Retinal pigment epithelial cell (primary cell): ENCODE results near the gene LTB4R2.

Source experiments
- DNase-seq: peaks from one replicate; pipeline ENCODE4 v3.0.0-alpha.2; 2010; ENCODE audit warnings: low read depth
- H3K4me3 ChIP-seq: 2 replicates; pipeline ENCODE4 v1.5.1; 2011; ENCODE audit warnings: mild to moderate bottlenecking, low read length, control low read depth, moderate library complexity
- TF ChIP-seq, protein P1 (sequence below): conservative IDR thresholded peaks from 2 replicates; pipeline ENCODE4 v1.5.1; 2011; ENCODE audit warnings: low read depth, low read length, control low read depth, inconsistent platforms

Gene LTB4R2

DNA sequence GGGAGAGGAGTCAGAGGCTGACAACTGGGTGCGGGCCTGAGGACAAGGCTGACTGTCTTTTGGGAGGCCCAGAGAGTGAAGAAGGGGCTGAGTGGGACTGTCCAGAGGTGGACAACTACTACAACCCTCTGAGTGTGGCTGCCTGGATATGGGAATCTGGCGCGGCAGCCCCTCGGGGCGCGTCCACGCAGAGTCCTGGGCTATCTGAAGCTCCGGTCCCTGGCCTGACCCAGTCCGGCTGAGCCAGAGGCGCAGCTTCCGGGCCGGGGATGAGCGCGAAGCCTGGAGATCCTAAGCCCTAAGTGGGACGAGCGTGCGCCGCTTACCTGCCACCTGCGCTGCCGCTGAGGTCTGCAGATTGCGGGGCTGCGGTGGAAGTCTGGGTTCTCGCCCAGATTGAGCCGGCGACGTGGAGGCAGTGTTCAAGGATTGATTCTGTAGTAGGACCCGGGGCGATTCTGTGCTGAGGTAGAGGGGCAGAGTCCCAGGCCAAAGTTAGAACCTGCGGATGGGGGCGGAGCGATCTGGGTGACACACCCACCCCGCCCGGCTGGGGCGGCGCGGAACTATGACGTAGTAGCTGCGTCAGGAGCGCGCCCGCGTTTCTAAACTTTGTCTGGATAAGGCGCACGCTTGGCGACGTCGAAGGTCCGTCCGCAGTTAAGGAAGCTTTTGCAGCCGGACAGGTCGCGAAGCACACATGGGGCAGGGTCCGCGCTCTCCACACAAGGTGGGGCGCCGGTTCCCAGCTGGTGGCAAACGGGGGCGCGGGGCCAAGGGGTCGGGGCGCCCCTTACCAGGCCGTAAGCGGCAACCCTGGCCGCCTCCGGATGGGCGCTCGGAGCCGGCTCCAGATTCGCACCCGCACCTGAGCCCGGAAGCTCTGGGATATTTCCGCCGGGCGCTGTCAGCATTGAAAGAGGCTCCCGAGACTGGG lies 10.4 kb upstream of the LTB4R2 start, which contains the start of the genes DHRS1 and NOP9:
Gene DHRS1, minus strand, starts transcription at position 526 of the 937 bp plus-strand sequence. CDS start 674 bp downstream, outside the sequence.
Gene NOP9, plus strand, starts transcription at position 596 of the 937 bp plus-strand sequence. Its CDS starts 105 bp downstream, at position 701.
- H3K4me3 ChIP-seq = peak within 1 kb of the TSS; percentile 95
- TF ChIP-seq, protein P1, sequence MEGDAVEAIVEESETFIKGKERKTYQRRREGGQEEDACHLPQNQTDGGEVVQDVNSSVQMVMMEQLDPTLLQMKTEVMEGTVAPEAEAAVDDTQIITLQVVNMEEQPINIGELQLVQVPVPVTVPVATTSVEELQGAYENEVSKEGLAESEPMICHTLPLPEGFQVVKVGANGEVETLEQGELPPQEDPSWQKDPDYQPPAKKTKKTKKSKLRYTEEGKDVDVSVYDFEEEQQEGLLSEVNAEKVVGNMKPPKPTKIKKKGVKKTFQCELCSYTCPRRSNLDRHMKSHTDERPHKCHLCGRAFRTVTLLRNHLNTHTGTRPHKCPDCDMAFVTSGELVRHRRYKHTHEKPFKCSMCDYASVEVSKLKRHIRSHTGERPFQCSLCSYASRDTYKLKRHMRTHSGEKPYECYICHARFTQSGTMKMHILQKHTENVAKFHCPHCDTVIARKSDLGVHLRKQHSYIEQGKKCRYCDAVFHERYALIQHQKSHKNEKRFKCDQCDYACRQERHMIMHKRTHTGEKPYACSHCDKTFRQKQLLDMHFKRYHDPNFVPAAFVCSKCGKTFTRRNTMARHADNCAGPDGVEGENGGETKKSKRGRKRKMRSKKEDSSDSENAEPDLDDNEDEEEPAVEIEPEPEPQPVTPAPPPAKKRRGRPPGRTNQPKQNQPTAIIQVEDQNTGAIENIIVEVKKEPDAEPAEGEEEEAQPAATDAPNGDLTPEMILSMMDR = no peak
- peak; percentile 52 for DNase-seq

DNA sequence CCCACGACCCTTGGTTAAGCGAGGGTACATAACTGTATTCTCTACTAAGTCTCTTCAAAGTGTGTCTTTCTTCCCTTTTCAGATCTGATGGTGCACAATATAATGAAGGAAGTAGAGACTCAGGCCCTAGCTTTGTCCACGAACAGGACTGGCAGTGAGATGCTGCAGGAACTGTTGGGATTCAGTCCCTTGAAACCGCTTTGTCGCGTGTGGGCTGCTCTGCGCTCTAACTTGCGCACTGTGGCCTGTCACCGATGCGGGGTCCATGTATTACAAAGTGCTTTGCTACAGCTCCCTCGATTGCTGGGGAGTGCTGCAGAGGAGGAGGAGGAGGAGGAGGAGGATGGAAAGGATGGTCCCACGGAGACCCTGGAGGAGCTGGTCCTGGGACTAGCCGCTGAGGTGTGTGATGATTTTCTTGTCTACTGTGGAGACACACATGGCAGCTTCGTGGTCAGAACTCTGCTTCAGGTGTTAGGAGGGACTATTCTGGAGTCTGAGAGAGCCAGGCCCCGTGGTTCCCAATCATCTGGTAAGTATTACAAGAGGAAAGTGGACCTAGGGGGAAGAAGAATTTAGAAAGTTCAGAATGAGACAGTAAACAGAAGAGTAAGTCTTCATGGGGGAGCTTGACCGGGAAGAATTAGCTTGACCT lies 9.5 kb upstream of the LTB4R2 start:
- TF ChIP-seq, protein P1 = no peak
- DNase-seq = no peak

DNA sequence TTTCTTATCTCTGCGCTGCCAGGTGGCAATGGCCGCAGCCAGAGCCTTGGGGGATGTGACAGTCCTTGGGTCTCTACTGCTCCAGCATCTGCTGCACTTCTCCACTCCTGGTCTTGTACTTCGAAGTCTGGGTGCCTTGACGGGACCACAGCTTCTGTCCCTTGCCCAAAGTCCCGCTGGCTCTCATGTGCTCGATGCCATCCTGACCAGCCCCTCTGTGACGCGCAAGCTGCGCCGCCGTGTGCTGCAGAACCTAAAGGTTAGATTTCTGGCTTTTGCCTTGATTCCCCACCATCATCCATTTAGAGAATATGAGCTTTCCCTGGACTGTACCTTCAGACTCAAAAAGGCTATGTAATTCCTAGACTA lies 5.9 kb upstream of the LTB4R2 start:
- TF ChIP-seq, protein P1 = no peak
- H3K4me3 ChIP-seq = no peak overlapping the region
- DNase-seq = no peak

More for the DNA sequence above, 9.5 kb upstream of the LTB4R2 start:
- H3K4me3 ChIP-seq = peak overlapping the region; percentile 95

DNA sequence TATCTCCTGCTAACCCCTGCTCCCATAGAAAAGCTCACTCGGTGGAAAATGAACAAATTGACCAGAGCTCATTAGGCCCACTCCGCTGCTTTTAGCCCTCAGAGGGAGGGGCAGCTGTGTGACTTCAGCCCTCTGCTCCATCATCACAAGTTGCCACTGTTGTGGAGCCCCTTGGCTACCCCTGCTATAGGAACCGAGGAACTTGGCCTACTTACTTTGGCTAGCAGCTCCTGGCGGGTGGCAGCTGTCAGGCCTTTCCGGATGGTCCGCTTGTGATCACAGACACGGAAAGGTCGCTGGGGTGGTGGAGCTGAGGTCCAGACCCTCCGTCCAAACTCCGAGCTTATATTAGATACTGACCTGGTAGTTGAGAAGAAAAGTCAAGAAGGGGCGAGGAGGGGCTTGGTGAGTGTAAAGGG lies 2.8 kb upstream of the LTB4R2 start:
- no peak overlapping the region for H3K4me3 ChIP-seq
- TF ChIP-seq, protein P1 = no peak
- DNase-seq = no peak

DNA sequence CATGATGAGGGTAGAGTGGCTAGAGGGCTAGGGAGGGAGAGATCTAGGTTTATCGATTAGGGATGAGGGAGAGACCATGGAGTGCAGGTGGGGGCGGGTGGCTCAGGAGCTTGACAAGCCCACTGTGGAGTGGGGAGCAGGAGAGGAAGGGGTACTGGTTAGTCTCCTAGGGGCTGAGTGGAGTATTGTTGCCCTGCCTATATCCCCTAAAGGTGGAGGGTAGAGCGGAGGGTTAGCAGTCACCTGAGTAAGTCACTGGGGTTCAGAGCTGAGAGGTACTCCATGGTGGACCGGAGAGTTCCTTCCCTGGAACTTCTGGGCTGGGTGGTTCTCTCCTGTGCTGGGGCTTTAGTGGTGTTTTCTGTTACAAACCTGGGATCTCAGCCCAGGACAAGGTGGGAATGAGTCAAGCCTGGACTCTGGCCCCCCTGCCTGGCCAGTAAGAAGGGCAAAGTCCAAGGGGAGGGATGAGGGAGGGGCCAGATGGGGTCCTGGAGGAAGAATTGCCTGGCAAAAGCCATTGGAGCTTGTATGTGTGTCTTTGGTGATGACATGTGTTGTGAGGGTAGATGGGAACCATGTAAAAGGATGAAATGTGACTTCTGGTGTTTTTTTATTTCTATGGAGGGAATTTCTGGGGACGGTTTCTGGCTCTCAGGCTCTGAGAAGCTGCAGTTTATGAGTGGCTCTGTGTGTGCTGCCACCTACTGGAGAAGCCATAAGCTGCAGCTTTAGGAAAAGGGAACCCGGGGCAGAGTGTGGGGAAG lies 2.2 kb upstream of the LTB4R2 start, which contains the start of gene CIDEB:
Gene CIDEB, minus strand, starts transcription at position 403 of the 767 bp plus-strand sequence. Its CDS starts 119 bp downstream, at position 284.
- H3K4me3 ChIP-seq = no peak within 1 kb of the TSS
- DNase-seq = no peak
- TF ChIP-seq, protein P1 = peak; percentile 98

DNA sequence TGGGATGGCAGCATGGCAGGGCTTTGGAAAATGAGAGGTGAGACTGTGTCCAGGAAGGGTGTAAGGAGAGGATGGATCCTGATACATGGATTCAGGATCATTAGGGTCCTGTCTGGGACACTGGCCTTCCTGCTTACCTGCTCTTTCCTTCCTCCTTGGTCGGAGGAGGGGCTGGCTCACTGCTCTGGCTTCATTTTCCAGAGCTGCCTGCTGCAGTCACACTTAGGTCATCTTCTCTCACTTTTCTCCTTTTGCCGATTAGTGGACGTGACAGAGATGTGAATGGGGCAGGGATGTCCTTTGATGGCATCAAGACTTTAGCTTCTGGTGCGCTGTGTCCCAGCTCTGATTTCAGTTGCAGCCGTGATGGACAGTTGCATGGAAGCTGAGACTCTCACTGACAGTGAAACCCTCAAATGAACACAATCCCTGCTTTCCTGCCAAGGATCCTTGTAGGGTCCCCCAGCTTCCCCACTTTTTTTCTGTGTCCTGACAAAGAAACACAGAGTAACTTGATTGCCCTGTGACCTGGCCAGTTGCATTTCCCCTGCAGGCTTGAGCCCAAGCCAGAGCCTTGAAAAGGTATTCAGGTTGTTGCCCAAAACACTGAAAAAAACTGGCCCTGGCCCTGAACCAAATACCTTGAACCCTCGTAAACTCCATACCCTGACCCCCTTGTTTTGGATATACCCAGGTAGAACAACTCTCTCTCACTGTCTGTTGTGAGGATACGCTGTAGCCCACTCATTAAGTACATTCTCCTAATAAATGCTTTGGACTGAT lies 1.4 kb upstream of the LTB4R2 start:
- TF ChIP-seq, protein P1 = no peak
- H3K4me3 ChIP-seq = no peak overlapping the region
- no peak for DNase-seq
